Gastroesophageal sphincter (tissue), 4 donors: ENCODE results near the gene MRPL40. TPM values are rescaled to one million over a fixed set of nuclear protein-coding genes. Genes with fewer than 3 reads are reported as not detected.

Experiments used
- ATAC-seq: fragments of 150-250 bp; one replicate; pipeline ENCODE4 v1.9.1; 2016; ENCODE audit warnings: mild to moderate bottlenecking, moderate library complexity
- H3K27ac ChIP-seq, 4 donors: fragments of 200-600 bp; sonication (generic) in 3 of 4; 1 replicate in 3 of 4; 2 replicates in 1 of 4; pipeline ENCODE4 v1.5.1; 2016 to 2019
- H3K27me3 ChIP-seq: fragments of 200-600 bp; sonication (generic); one replicate; pipeline ENCODE4 v1.5.1; 2019
- H3K36me3 ChIP-seq, 2 donors: fragments of 200-600 bp; sonication (generic); one replicate each; pipeline ENCODE4 v1.5.1; 2019; ENCODE audit warnings: control low read depth in 1 of 2
- H3K4me1 ChIP-seq, 3 donors: fragments of 200-600 bp; sonication (generic); 1 replicate in 2 of 3; 2 replicates in 1 of 3; pipeline ENCODE4 v1.5.1; 2016 to 2019; ENCODE audit warnings: control low read depth in 2 of 3
- H3K4me3 ChIP-seq, 2 donors: fragments of 200-600 bp; sonication (generic); one replicate each; pipeline ENCODE4 v1.5.1; 2019; ENCODE audit warnings: mild to moderate bottlenecking in 1 of 2, moderate library complexity in 1 of 2
- H3K9me3 ChIP-seq, 3 donors: fragments of 200-600 bp; sonication (generic); one replicate each; pipeline ENCODE4 v1.5.1; 2017 to 2019; ENCODE audit warnings: control low read depth in 2 of 3
- CTCF ChIP-seq, 4 experiments: fragments of 200-600 bp in 2 of 4; fragments of 450-650 bp in 2 of 4; sonication (generic) in 1 of 4; IDR thresholded peaks; one replicate each; pipeline ENCODE4 v1.5.1; 2017 to 2019; ENCODE audit warnings: antibody characterized with exemption in 4 of 4, mild to moderate bottlenecking in 2 of 4, moderate library complexity in 2 of 4
- EP300 ChIP-seq: sonication (generic); formaldehyde crosslinking; IDR thresholded peaks from one replicate; pipeline ENCODE4 v1.6.1; 2017; ENCODE audit warnings: antibody characterized with exemption, mild to moderate bottlenecking
- POLR2A ChIP-seq, 2 donors: fragments of 450-650 bp; IDR thresholded peaks; one replicate each; pipeline ENCODE4 v1.6.1; 2017; ENCODE audit warnings: antibody characterized with exemption in 2 of 2, mild to moderate bottlenecking in 2 of 2, moderate library complexity in 1 of 2
- POLR2AphosphoS5 ChIP-seq: sonication (generic); formaldehyde crosslinking; IDR thresholded peaks from one replicate; pipeline ENCODE4 v1.6.1; 2017; ENCODE audit warnings: antibody characterized with exemption
- WGBS, 2 donors: methylation state at CpG; one replicate each; pipeline ENCODE4 v1.1.5; 2018; ENCODE audit warnings: low coverage in 1 of 2; 5-methylcytosine and 5-hydroxymethylcytosine counted together
- total RNA-seq, 4 donors: library from RNA; depleted of rRNA; stranded (reverse); fragments of >200 nt; gene quantifications; one replicate each; pipeline ENCODE4 v1.1.0, GENCODE V29; 2016

Gene MRPL40
- total RNA-seq, 4 donors from 2014 or later: 22.8 to 29.1 (median 25.8) TPM

DNA sequence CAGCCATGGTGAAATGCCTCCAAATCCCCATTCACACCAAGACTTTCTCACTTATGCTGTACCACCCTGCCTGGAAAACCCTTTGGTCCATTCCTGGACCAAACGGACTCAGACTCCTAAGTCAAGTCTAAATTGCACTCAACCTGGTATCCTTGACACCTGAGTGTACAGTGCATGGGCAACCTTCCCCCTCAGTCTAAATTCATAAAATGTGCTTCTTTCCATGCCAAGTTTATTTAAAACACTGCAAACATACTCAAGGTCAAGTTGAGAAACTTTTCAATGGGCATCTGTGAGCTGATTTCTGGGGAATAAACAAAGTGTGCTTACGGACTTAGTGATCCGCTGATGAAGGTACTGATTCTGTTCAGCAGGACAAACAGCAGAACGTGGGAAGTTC lies 27.2 kb upstream of the MRPL40 start:
- Histone ChIP-seq H3K27me3 (no peaks in the 10 kb centered on the region), H3K36me3 (peaks cover 0 to 83% of the 10 kb centered on the region in 2 donors), H3K4me3 (no peak overlapping the region), H3K4me1 (no peaks in the 10 kb centered on the region), H3K27ac (no peak overlapping the region), H3K9me3 (no peaks in the 10 kb centered on the region)
- WGBS, 2 donors: 67 to 86% methylated on average over 1 of the region's 4 CpGs
- no peak for TF ChIP-seq EP300
- TF ChIP-seq POLR2A (IDR thresholded peaks at IDR 0.05): no peak
- no peak for TF ChIP-seq CTCF (IDR thresholded peaks at IDR 0.05)
- no peak for ATAC-seq

DNA sequence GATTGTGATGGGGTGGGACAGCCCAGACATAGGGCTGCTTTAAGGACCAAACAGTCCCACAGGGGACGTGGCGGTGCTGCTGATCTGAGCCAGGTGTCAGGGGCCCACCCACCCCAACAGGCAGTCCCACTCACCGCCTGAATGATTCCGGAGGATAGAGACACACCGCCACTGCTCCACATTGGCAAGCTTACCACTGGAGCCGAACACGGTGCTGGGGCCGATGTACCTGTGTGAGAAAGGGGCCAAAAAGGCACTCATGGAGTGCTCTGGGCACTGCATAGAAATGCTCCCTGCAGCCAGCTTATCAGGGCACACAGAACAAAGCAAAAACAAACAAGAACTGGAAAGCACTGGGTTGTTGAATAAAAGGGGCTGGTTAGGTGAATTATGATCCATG lies 26.7 kb upstream of the MRPL40 start:
- H3K36me3 ChIP-seq: peaks cover 0 to 83% of the 10 kb centered on the region in 2 donors

DNA sequence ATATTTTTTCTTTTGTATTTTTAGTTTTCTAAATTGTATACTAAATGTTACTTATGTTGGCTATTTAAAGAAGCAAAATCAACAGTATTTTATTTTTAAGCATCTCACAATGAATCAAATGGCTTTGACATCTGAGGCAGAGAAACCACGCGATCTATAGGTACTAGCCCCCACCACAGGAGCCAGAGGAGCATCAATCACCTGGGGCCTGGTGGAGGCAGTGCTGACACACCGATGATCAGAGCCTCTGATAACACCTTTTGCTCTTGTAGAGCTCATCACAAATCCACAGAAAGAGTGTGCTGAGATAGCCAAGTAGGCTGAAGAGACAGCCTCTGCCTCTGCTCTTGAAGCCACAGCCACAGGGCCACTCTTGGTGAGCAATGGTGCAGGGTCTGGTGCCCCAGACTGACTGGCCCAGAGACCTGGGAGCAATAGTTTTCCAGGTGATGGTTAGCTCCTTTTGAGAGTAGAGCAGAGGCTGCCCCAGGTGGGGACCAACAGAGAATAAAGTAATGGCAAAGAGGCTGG lies 26.0 kb upstream of the MRPL40 start:
- Histone ChIP-seq H3K36me3 (peaks cover 0 to 82% of the 10 kb centered on the region in 2 donors), H3K27me3 (no peaks in the 10 kb centered on the region), H3K4me3 (no peak overlapping the region), H3K27ac (no peak overlapping the region), H3K9me3 (no peaks in the 10 kb centered on the region), H3K4me1 (no peaks in the 10 kb centered on the region)
- 67 to 78% methylated on average over 2 to 3 of the region's 3 CpGs for WGBS, 2 donors
- ATAC-seq: no peak
- TF ChIP-seq POLR2A (IDR thresholded peaks at IDR 0.05): no peak
- no peak for TF ChIP-seq EP300
- no peak for TF ChIP-seq POLR2AphosphoS5
- no peak for TF ChIP-seq CTCF (IDR thresholded peaks at IDR 0.05)

More for the DNA sequence above, 26.7 kb upstream of the MRPL40 start:
- WGBS, 2 donors: 100% methylated on average over 2 of the region's 8 CpGs; no CpG with 5 or more reads in 1 of the 2 donors
- TF ChIP-seq EP300 (no peak), POLR2AphosphoS5 (no peak), POLR2A (IDR thresholded peaks at IDR 0.05) (no peak), CTCF (IDR thresholded peaks at IDR 0.05) (no peak)
- ATAC-seq: no peak
- no peak overlapping the region for H3K27ac ChIP-seq
- H3K27me3 ChIP-seq: no peaks in the 10 kb centered on the region
- no peaks in the 10 kb centered on the region for H3K9me3 ChIP-seq
- H3K4me3 ChIP-seq: no peak overlapping the region
- H3K4me1 ChIP-seq: no peaks in the 10 kb centered on the region

- H3K4me3 ChIP-seq: no peak overlapping the region
- TF ChIP-seq EP300 (no peak), CTCF (IDR thresholded peaks at IDR 0.05) (no peak)
- no peak overlapping the region for H3K27ac ChIP-seq
- ATAC-seq: no peak
- 85 to 97% methylated on average over 4 of the region's 4 CpGs for WGBS, 2 donors
- peaks cover 0 to 77% of the 10 kb centered on the region in 2 donors for H3K36me3 ChIP-seq
- H3K27me3 ChIP-seq: no peaks in the 10 kb centered on the region
- no peaks in the 10 kb centered on the region for H3K4me1 ChIP-seq
- no peaks in the 10 kb centered on the region for H3K9me3 ChIP-seq
Observed at GRCh38 chr22:19406846-19407245, 25.5 kb upstream of the MRPL40 start.

DNA sequence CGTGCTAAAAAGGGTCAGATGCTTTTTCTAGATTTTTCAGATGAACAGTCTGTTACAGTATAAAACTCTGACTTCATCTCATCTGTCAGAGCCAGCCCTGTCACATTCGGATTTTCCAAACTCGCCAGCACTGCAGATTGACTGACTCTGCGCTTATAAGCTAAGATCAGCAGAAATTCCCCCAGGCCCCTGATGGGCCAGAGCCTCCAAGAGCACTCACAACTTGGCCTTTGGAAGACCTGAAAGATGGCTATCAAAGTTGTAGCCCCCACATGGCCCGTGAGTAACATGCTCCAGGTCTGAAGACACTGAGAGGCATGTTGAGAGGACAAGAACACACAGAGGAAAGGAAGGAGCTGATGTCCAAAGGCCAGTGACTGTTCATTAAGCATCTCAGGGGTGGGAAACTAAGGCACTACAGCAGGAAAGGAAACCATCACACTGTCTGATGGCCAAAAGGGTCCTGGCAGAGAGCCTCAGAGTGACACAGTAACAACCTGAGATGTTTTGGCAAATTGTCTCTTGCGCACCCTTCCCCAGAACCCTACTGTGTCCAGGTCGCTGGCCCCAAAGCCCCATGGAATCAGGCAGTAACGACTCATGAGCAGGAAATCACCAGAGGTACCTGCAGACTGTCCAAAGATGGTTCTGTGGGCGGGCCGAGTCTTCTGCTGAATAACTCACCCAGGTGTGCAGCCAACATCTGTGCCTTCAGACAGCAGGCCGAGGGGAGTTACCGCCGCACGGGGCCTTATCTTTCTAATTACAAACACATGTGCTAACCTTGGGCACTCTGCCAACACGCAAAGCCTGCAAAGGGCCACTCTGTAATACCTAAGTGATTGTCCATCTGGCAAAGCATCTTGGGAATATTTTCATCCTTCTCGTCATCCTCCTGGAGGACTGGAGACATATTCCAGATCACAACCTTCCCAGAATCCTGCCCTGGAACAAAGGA lies 24.4 kb upstream of the MRPL40 start:
- H3K9me3 ChIP-seq: no peaks in the 10 kb centered on the region
- TF ChIP-seq POLR2A (IDR thresholded peaks at IDR 0.05) (no peak), POLR2AphosphoS5 (no peak), CTCF (IDR thresholded peaks at IDR 0.05) (no peak), EP300 (no peak)
- no peak overlapping the region for H3K4me3 ChIP-seq
- no peak for ATAC-seq
- H3K27ac ChIP-seq: no peak overlapping the region
- H3K36me3 ChIP-seq: peaks cover 0 to 74% of the 10 kb centered on the region in 2 donors
- H3K27me3 ChIP-seq: no peaks in the 10 kb centered on the region
- 81% methylated on average over 5 to 14 of the region's 16 CpGs for WGBS, 2 donors
- H3K4me1 ChIP-seq: no peaks in the 10 kb centered on the region
